Central memory CD8-positive, alpha-beta T cell (primary cell): ENCODE data around the gene TYSND1.
"Not testable (repeated sequence)": the region's sequence is repeated elsewhere in the genome, so short reads cannot be mapped to it uniquely, and the experiment has no call there.

Experiments used
- ATAC-seq: fragments of 150-1000 bp; cut with Tn5 transposase; replicated peaks from 2 replicates; pipeline ENCODE4 v1.10.0; 2022; ENCODE audit warnings: mild to moderate bottlenecking, moderate FRiP score, moderate number of reproducible peaks; ENCODE audit not compliant: poor library complexity, severe bottlenecking; ENCODE audit errors: extremely low read depth
- DNase-seq, 2 donors: peaks; one replicate each; pipeline ENCODE4 v3.0.0; 2021; ENCODE audit warnings: low spot score in 2 of 2
- H3K27ac Mint-ChIP-seq: one replicate; pipeline ENCODE4 v1.8.0; 2022; ENCODE audit warnings: low read depth, mild to moderate bottlenecking, moderate library complexity, mixed read lengths
- H3K27me3 Mint-ChIP-seq: one replicate; pipeline ENCODE4 v1.8.0; 2022; ENCODE audit warnings: mixed read lengths
- H3K36me3 Mint-ChIP-seq: one replicate; pipeline ENCODE4 v1.8.0; 2022; ENCODE audit warnings: mild to moderate bottlenecking, moderate library complexity, mixed read lengths; ENCODE audit not compliant: insufficient read depth
- H3K4me1 Mint-ChIP-seq: one replicate; pipeline ENCODE4 v1.8.0; 2022; ENCODE audit warnings: mixed read lengths
- H3K4me3 Mint-ChIP-seq: one replicate; pipeline ENCODE4 v1.8.0; 2022; ENCODE audit warnings: mild to moderate bottlenecking, moderate library complexity, mixed read lengths
- H3K9me3 Mint-ChIP-seq: one replicate; pipeline ENCODE4 v1.8.0; 2022; ENCODE audit warnings: mixed read lengths

TYSND1 gene

DNA sequence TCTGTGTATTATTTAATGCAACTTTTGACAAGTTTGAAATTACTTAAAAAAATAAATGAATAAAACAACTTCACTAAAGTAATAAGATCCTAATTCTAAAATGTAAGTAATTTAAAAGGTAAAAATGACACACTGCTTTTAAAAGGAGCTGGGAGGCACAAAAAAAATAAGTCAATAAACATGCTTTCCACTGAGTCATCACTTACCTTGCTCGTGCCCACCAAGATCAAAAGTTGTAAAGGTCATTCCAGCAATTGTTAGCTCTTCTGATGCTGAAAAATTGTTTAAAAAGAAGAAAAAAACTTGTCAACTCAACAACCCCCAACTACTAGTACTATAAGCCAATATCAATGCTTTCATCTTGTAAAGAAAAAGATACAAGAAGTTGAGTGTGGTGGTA lies 14.3 kb upstream of the TYSND1 start:
- peaks cover 67% of the 10 kb centered on the region for H3K4me1 Mint-ChIP-seq
- H3K27me3 Mint-ChIP-seq = no peaks in the 10 kb centered on the region
- H3K4me3 Mint-ChIP-seq = no peak overlapping the region
- ATAC-seq = no peak
- no peaks in the 10 kb centered on the region for H3K9me3 Mint-ChIP-seq
- no peak for DNase-seq
- no peak overlapping the region for H3K27ac Mint-ChIP-seq
- peaks cover 60% of the 10 kb centered on the region for H3K36me3 Mint-ChIP-seq

DNA sequence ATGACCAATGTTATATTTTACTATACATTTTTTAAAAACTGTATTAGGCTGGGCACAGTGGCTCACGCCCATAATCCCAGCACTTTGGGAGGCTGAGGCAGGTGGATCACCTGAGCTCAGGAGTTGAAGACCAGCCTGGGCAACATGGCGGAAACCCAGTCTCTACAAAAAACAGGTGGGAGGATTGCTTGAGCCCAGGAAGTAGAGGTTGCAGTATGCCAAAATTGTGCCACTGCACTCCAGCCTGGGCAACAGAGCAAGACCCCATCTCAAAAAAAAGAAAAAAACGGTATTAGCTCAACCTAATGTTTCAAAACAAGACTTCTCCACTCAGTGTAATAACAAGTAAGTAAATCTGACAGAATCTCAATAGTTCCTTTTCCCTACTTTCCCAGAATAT lies 12.9 kb upstream of the TYSND1 start:
- H3K9me3 Mint-ChIP-seq, H3K27ac Mint-ChIP-seq, DNase-seq, H3K27me3 Mint-ChIP-seq, ATAC-seq, H3K4me3 Mint-ChIP-seq: not testable (repeated sequence)
- H3K4me1 Mint-ChIP-seq = peaks cover 64% of the 10 kb centered on the region
- H3K36me3 Mint-ChIP-seq = peaks cover 70% of the 10 kb centered on the region

DNA sequence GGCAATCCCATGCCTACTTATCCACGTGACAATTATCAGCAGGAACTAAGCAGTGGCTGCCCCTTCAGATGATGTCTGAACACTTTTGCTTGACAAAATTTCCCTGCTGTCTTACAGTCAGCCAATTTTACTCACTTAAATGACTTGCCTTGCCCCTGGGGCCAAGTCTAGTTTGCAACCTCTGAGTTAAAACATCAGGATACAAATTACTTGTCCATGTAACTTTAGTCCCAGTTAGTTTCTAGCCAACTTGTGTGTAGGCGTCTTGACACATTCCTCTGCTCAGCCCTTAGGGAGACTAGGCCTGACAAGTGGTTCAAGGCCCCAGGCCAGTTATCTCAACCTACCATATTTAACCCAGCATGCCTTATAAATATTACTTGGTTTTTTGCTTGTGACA lies 11.6 kb upstream of the TYSND1 start:
- H3K36me3 Mint-ChIP-seq = peaks cover 77% of the 10 kb centered on the region
- no peaks in the 10 kb centered on the region for H3K9me3 Mint-ChIP-seq
- peaks cover 51% of the 10 kb centered on the region for H3K4me1 Mint-ChIP-seq
- H3K27me3 Mint-ChIP-seq = no peaks in the 10 kb centered on the region
- DNase-seq (no peak), ATAC-seq (no peak)
- no peak overlapping the region for H3K27ac Mint-ChIP-seq
- H3K4me3 Mint-ChIP-seq = no peak overlapping the region

DNA sequence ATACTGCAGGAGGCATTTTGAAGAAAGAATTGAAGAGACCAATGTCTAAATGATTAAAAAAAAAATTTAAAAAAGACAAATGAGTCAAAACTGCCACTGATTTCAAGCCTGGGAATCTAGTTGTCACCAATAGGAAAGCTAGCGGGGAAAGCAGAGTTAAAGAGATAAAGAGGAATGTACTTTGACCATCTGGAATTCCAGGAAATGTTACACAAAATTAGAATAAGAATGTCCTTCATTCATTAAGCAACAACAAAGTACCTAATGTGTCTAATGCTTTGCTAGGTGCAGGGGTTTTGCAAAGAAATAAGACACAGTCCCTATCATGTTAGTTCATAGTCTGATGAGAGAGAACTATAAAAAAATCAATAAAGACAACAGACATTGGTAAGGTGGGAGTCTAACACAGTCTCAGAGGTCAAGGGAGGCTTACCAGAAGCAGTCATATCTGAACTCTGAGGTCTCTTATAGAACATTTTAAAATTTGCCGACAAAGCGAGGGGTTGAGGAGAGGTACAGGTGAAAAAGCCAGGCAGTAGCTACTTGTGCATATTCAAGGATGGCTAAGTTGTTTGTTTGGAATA lies 8.8 kb upstream of the TYSND1 start:
- Mint-ChIP-seq H3K27me3 (no peaks in the 10 kb centered on the region), H3K4me1 (peaks cover 32% of the 10 kb centered on the region), H3K27ac (no peak overlapping the region), H3K36me3 (peaks cover 83% of the 10 kb centered on the region), H3K4me3 (no peak overlapping the region), H3K9me3 (no peaks in the 10 kb centered on the region)
- no peak for DNase-seq
- ATAC-seq = no peak

DNA sequence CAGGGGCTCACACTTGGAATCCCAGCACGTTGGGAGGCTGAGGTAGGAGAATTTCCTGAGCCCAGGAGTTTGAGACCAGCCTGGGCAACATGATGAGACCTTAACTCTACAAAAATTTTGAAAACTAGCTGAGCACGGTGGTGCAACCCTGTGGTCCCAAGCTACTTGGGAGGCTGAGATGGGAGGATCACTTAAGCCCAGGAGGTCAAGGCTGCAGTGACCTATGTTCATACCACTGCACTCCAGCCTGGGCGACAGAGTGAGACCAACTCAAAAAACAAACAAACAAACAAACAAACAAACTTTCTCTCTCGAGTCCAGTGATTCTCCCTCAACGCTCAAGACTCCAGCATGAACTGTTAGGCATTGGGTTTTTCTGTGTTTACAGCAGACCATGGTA lies 2.0 kb upstream of the TYSND1 start:
- ATAC-seq = no peak
- Mint-ChIP-seq H3K4me1 (peaks cover 33% of the 10 kb centered on the region), H3K27ac (no peak overlapping the region), H3K4me3 (no peak overlapping the region), H3K27me3 (no peaks in the 10 kb centered on the region), H3K36me3 (peaks cover 56% of the 10 kb centered on the region), H3K9me3 (no peaks in the 10 kb centered on the region)
- no peak for DNase-seq

DNA sequence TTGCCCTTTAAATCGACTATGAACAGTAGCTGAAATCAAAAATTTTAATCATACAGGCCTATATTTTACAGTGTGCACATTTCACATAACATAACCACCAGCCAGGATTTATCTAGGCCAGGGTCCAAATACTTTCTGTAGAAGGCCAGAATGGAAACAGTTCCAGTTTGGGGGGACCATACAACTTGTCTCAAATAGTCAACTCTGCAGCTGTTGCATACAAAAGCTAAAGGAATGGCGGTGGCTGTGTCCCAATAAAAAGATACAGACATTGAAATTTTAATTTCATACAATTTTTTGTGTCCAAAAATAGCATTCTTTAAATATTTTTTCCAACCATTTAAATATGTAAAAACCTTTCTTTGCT lies 742 bp upstream of the TYSND1 start:
- ATAC-seq = no peak
- no peak for DNase-seq
- Mint-ChIP-seq H3K9me3 (no peaks in the 10 kb centered on the region), H3K27ac (no peak overlapping the region), H3K4me3 (peak overlapping the region; percentile 85), H3K36me3 (peaks cover 43% of the 10 kb centered on the region), H3K4me1 (peaks cover 46% of the 10 kb centered on the region), H3K27me3 (no peaks in the 10 kb centered on the region)

DNA sequence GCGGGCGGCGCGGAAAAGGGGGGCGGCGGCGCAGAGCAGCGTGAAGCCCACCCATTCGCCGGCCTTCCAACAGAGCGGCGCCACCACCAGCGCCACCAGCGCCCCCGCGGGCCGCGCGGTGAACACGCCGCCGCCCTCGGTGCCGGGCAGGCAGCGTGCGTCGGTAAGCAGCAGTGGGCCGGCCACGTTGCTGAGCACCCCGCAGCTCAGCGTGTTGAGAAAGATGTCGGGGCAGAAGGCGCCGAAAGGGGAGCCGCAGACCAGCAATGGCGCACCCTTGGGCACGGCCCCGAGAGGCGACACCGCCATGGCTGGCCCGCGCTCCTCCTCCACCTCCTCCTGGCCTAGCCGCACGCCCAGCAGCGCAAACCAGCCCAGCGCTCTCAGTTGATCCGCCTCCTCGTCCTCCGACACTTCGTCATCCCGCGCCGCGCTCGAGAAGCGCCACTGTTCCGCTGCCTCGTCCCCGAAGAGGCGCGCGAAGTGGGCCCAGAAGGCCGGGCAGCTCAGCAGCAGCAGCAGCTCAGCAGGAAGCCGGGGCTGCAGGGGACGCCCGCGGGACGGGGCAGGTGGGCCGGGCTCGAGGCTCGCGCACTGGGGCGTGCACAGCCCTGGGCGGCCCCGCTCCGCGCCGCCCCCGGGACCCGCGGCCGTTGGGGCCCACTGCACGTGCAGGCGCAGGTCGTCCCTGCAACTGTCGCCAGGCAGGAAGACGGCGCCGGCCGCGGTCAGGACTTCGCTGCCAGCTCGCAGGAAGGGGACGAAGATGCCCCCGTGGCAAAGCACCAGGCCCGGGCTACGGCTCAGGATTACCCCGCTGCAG lies 623 bp downstream of the TYSND1 start:
- peak; percentile 62 to 69 for DNase-seq

DNA sequence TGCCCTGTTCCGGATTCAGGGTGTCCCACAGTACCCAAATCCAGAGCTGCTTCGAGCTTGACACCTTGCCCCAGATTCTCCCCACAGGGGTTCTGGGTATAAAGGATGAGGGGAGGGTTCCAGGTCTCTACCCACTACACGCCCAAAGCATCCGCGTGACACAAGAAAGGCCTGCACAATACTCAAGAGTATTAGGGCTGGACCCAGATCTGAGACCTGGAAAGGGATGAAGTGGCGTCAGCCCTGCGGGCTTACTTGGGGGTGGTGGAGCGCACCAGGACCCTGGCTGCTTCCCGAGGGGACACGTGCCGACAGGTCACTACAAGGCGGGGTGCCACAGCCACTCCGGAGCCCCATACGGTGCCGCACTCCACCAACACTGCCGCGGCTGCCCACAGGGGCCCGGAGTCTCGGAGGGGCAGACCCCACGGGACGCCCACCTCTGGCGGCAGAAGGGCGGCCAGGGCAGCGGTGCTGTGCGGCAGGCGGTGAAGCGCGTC lies 1.3 kb downstream of the TYSND1 start:
- DNase-seq (no peak), ATAC-seq (no peak)
- peaks cover 29% of the 10 kb centered on the region for H3K36me3 Mint-ChIP-seq
- H3K9me3 Mint-ChIP-seq = no peaks in the 10 kb centered on the region
- H3K4me1 Mint-ChIP-seq = peaks cover 42% of the 10 kb centered on the region
- H3K27ac Mint-ChIP-seq = peak overlapping the region; percentile 91
- H3K27me3 Mint-ChIP-seq = no peaks in the 10 kb centered on the region
- peak overlapping the region; percentile 85 for H3K4me3 Mint-ChIP-seq

More for the DNA sequence above, 623 bp downstream of the TYSND1 start:
- no peaks in the 10 kb centered on the region for H3K9me3 Mint-ChIP-seq
- no peaks in the 10 kb centered on the region for H3K27me3 Mint-ChIP-seq
- H3K4me1 Mint-ChIP-seq = peaks cover 46% of the 10 kb centered on the region
- H3K36me3 Mint-ChIP-seq = peaks cover 33% of the 10 kb centered on the region
- H3K27ac Mint-ChIP-seq = peak overlapping the region; percentile 91
- peak; percentile 64 for ATAC-seq
- peak overlapping the region; percentile 85 for H3K4me3 Mint-ChIP-seq

DNA sequence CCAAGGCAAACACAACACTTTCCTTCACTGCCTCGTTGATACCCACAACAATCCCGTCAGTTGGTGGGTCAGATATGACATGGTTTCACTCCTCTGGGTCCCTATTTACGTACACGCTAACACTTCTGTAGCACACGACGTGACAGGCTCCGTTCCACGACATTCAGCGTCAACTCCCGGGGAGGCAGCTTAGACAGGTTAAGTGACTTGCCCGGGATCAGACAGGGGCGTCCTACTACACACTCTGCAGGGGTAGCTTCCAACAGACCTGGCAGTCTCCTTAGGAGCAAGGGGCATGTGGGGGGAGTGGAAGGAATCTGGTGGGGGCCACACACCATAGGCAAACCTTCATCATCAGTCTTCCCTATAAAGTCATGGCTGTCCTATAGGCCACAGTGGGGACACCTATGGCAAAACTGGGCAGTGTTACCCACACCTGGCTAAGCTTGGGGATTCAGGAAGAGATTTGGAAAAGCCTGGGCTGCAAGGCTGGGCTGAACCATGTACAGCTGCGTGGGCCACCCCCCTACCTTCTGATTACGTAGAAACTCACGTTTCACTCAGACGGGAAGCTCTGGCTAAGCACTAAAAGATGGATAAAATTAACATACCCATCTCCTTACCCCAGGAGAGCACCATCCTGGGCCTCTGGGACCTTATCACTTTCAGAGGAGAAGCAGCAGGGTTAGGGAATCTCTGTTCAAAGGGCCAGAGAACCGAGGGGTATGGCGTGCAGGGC lies 2.0 kb downstream of the TYSND1 start:
- Mint-ChIP-seq H3K27me3 (no peaks in the 10 kb centered on the region), H3K27ac (peak overlapping the region; percentile 91), H3K36me3 (peaks cover 25% of the 10 kb centered on the region), H3K4me1 (peaks cover 37% of the 10 kb centered on the region), H3K4me3 (peak overlapping the region; percentile 85), H3K9me3 (no peaks in the 10 kb centered on the region)
- ATAC-seq (no peak), DNase-seq (no peak)

DNA sequence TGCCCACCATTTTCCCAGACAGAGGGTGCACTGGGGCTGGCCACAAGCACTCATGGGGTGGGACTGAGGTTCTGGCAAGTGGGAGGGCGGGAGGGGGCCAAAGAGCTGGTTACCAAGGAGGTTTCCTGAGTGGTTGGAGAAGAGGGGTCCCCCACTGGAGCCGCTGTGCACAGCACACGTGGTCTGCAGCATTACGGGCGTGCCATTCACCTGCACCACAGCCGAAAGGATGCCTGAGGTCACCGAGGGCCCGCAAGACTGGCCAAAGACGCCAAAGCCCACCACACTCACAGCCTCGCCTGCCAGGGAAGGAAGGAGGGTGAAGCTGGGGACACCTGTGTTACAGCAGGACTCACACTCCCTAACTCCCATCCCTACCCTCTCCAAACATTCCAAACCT lies 3.9 kb downstream of the TYSND1 start:
- no peak for ATAC-seq
- DNase-seq = no peak
- Mint-ChIP-seq H3K27me3 (no peaks in the 10 kb centered on the region), H3K36me3 (peaks cover 17% of the 10 kb centered on the region), H3K27ac (no peak overlapping the region), H3K9me3 (no peaks in the 10 kb centered on the region), H3K4me3 (no peak overlapping the region), H3K4me1 (peaks cover 41% of the 10 kb centered on the region)

DNA sequence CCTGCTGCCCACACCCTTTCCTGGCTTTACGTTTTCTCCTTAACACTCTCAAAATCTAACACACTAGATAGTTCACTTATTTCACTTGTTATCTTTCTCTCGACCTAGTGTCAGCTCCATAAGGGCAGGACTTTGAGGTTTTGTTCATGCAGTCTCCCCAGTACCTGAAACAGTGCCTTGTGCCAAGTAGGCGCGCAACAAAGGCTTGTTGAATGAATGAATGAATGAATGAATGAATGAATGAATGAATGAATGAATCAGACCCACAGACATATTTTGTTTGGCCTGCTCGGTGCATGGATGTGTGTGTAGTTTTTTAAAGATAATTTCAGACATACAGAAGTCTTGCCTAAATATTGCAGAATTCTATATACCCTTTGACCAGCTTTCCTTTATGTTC lies 6.2 kb downstream of the TYSND1 start:
- Mint-ChIP-seq H3K36me3 (peaks cover 10% of the 10 kb centered on the region), H3K27ac (no peak overlapping the region), H3K27me3 (no peaks in the 10 kb centered on the region), H3K9me3 (no peaks in the 10 kb centered on the region), H3K4me3 (no peak overlapping the region), H3K4me1 (peaks cover 47% of the 10 kb centered on the region)
- DNase-seq = no peak
- no peak for ATAC-seq

DNA sequence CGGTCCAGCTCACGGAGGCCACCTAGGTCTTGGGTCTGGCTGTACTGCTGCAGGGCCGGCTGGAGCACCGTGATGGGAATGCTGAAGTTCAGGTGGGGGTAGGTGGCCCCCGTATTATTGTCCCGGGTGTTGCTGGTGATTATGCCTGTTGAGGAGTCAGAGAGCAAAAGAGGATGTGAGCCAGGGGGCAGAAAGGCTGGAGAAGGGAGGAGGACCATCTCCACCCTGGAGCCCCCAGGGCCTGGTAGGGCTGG lies 6.6 kb downstream of the TYSND1 start:
- Mint-ChIP-seq H3K4me3 (no peak overlapping the region), H3K4me1 (peaks cover 45% of the 10 kb centered on the region), H3K9me3 (no peaks in the 10 kb centered on the region), H3K27me3 (no peaks in the 10 kb centered on the region), H3K27ac (no peak overlapping the region), H3K36me3 (peaks cover 7% of the 10 kb centered on the region)
- no peak for ATAC-seq
- no peak for DNase-seq
